Measurements from ENCODE around the gene HSPA4L. TPM values are rescaled to one million over a fixed set of nuclear protein-coding genes. Genes with fewer than 3 reads are reported as not detected.

The HSPA4L gene
- total RNA-seq, 3 donors from 2014 or later (not counting 1 experiment from before 2014, with no cell fraction given) = not detected

GRCh38 chr4:127783955-127784770 is 2.0 kb downstream of the HSPA4L start:
- Histone ChIP-seq H3K27me3 (ENCODE audit: control insufficient read depth, insufficient read depth, low read length) (peaks cover 24% of the 10 kb centered on the region), H3K4me1 (ENCODE audit: control insufficient read depth, insufficient read depth, low read length) (peaks cover 20% of the 10 kb centered on the region), H3K36me3 (ENCODE audit: control insufficient read depth, insufficient read depth, low read length) (no peaks in the 10 kb centered on the region), H3K9me3 (ENCODE audit: control insufficient read depth, insufficient read depth, low read length) (no peaks in the 10 kb centered on the region), H3K27ac (ENCODE audit: low read length) (no peak overlapping the region), H3K4me3 (ENCODE audit: low read length) (no peak overlapping the region)
- peaks cover 12 to 13% of the 10 kb centered on the region in 2 donors for H3K4me1 Mint-ChIP-seq
- H3K4me3 Mint-ChIP-seq = no peak overlapping the region
- no peak for ATAC-seq
- no peaks in the 10 kb centered on the region for H3K9me3 Mint-ChIP-seq
- no peak for DNase-seq
- no peak overlapping the region for H3K27ac Mint-ChIP-seq
- no peak for TF ChIP-seq CTCF (IDR thresholded peaks at IDR 0.05)
- intact Hi-C loops (cut with micrococcal nuclease) = no loop called here
- WGBS (ENCODE audit: insufficient coverage) = 77% methylated on average over 4 of the region's 9 CpGs
- peaks cover 45 to 56% of the 10 kb centered on the region in 2 donors for H3K27me3 Mint-ChIP-seq (ENCODE audit: low read depth in 2 of 2)
- peaks cover 7% of the 10 kb centered on the region for H3K36me3 Mint-ChIP-seq

GRCh38 chr4:127788517-127788916 is 6.4 kb downstream of the HSPA4L start:
- H3K27me3 ChIP-seq (ENCODE audit: control insufficient read depth, insufficient read depth, low read length) = no peaks in the 10 kb centered on the region
- H3K36me3 ChIP-seq (ENCODE audit: control insufficient read depth, insufficient read depth, low read length) = no peaks in the 10 kb centered on the region
- H3K27me3 Mint-ChIP-seq (ENCODE audit: low read depth in 2 of 2) = peaks cover 21 to 40% of the 10 kb centered on the region in 2 donors
- H3K36me3 Mint-ChIP-seq = peaks cover 4% of the 10 kb centered on the region
- no peaks in the 10 kb centered on the region for H3K9me3 ChIP-seq (ENCODE audit: control insufficient read depth, insufficient read depth, low read length)
- no peak overlapping the region for H3K4me3 ChIP-seq (ENCODE audit: low read length)
- peaks cover 0 to 3% of the 10 kb centered on the region in 2 donors for H3K9me3 Mint-ChIP-seq
- no peak for DNase-seq
- H3K4me1 ChIP-seq (ENCODE audit: control insufficient read depth, insufficient read depth, low read length) = no peaks in the 10 kb centered on the region
- no peaks in the 10 kb centered on the region for H3K4me1 Mint-ChIP-seq
- WGBS (ENCODE audit: insufficient coverage) = 92% methylated on average over 2 of the region's 2 CpGs
- H3K27ac ChIP-seq (ENCODE audit: low read length) = no peak overlapping the region
- intact Hi-C loops (cut with micrococcal nuclease) = no loop called here
- no peak overlapping the region for H3K27ac Mint-ChIP-seq
- no peak for TF ChIP-seq CTCF (IDR thresholded peaks at IDR 0.05)
- H3K4me3 Mint-ChIP-seq = no peak overlapping the region
- no peak for ATAC-seq

DNA sequence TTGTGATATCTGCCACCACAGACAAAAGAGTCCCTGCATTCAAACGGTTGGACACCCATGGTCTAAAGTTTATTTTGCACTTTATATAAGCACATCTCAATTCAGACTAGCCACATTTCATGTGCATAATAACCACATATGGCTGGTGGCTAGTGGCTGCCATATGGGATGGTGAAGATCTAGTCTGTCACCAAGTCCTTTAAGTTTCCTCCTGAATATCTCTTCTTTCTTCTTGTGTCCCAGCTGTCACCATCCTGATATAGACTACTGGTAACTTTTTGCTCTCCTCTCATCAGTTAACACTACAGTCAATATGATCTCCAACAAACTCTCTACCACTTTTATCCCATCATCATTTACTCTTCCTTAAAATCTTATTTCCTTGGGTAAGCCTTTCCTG is 9.3 kb downstream of the HSPA4L start:
- 38% methylated on average over 1 of the region's 1 CpG for WGBS (ENCODE audit: insufficient coverage)

More for the DNA sequence above, 9.3 kb downstream of the HSPA4L start:
- Histone ChIP-seq H3K4me3 (ENCODE audit: low read length) (no peak overlapping the region), H3K27ac (ENCODE audit: low read length) (no peak overlapping the region), H3K4me1 (ENCODE audit: control insufficient read depth, insufficient read depth, low read length) (no peaks in the 10 kb centered on the region), H3K27me3 (ENCODE audit: control insufficient read depth, insufficient read depth, low read length) (no peaks in the 10 kb centered on the region), H3K9me3 (ENCODE audit: control insufficient read depth, insufficient read depth, low read length) (no peaks in the 10 kb centered on the region), H3K36me3 (ENCODE audit: control insufficient read depth, insufficient read depth, low read length) (no peaks in the 10 kb centered on the region)
- Mint-ChIP-seq H3K4me3 (no peak overlapping the region), H3K27ac (no peak overlapping the region), H3K36me3 (no peaks in the 10 kb centered on the region), H3K4me1 (no peaks in the 10 kb centered on the region), H3K9me3 (peaks cover 0 to 3% of the 10 kb centered on the region in 2 donors), H3K27me3 (ENCODE audit: low read depth in 2 of 2) (peaks cover 9 to 34% of the 10 kb centered on the region in 2 donors)
- no peak for TF ChIP-seq CTCF (IDR thresholded peaks at IDR 0.05)
- intact Hi-C loops (cut with micrococcal nuclease) = no loop called here
- no peak for ATAC-seq
- DNase-seq = no peak
